SHP77 (cell line): ENCODE measurements around the gene PPP1R16B.

Experiments
- DNase-seq, 2 experiments: peaks; one replicate each; lab custom pipeline; 2025; lab: John Stamatoyannopoulos, UW

PPP1R16B gene

DNA sequence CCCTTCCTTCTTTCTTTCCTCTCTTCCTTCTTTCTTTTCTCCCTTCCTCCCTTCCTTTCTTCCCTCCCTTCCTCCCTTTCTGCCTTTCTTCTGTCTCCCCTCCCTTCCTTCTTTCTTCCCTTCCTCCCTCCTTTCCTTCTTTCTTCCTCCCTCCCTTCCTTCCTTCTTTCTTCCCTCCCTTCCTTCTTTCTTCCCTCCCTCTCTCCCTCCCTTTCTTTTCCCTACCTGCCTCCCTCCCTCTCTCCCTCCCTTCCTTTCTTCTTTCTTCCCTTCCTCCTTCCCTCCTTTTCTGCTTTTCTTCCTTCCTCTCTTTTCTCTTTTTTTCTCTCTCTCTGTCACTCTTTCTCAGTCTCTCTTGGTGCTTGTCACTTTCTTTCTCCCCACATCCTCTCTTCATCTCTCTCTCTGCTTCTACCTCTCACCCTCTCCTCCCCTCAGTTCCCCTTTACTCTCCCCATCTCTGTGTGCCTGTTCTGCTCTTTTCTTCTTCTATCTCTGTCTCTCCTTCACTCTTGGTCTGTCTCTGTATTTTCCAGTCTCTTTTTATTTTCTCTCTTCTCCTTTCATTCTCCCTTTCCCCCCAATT lies 90.6 kb downstream of the PPP1R16B start:
- DNase-seq = no peak

DNA sequence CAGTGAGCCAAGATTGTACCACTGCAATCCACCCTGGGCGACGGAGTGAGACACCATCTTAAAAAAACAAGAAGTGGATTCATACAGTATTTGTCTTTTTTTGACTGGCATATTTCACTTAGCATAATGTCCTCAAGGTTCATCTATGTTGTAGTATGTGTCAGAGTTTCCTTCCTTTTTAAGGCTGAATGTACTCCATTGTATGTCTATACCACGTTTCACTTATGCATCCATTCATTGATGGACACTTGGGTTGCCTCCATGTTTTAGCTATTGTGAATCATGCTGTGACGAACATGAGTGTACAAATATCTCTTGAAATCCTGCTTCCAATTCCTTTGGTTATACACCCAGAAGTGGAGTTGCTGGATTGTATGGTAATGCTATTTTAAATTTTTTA lies 91.8 kb downstream of the PPP1R16B start:
- no peak for DNase-seq

DNA sequence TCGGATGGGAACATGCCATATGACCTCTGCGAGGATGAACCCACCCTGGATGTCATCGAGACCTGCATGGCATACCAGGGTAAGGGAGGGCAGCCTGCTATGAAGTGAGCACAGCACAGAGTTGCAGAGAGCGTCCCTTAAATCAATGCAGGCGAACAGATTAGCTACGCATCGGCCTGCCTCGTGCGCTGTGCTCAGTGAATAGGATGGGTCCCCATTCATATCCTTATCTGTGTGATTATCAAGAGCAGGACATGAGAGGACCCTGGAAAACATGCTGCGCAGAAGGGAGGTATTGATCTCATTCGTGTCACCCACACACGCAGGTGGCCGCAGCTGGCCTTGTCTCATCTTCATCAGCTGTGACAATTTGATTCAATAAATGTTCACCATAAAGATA lies 95.1 kb downstream of the PPP1R16B start:
- DNase-seq = no peak

DNA sequence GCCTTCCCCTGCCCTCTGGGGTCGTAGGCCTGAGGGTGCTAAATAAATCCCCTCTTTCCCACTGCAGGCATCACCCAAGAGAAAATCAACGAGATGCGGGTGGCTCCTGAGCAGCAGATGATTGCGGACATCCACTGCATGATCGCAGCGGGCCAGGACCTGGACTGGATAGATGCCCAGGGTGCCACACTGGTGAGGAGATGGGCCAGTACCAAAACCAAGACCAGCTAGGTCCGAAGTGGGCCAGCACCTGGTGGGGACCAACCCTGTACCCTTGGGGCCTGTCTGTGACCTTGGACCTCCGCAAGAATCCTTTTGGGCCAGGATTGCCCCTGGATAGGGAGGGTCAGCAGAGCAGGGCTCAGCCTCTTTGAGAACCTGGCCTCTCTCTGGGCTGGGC lies 97.1 kb downstream of the PPP1R16B start:
- DNase-seq = no peak

DNA sequence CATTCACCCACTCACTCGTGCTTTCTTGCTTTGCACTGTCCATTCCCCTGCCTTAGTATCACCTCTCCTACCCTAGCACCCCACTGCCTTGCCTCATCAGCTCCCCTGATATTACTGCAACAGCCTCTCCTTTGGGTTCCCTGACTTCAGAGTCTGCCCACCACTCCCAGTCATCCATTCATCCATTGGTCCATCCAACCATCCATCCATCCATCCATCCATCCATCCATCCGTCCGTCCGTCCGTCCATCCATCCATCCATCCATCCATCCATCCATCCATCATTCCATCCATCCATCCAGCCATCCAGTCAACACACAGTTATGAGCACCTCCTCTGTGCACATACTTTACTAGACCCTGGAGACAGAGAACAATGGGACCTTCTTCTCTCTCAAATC lies 97.8 kb downstream of the PPP1R16B start:
- no peak for DNase-seq

- DNase-seq = no peak
Measured at GRCh38 chr20:38905375-38905774, 99.9 kb downstream of the PPP1R16B start.

DNA sequence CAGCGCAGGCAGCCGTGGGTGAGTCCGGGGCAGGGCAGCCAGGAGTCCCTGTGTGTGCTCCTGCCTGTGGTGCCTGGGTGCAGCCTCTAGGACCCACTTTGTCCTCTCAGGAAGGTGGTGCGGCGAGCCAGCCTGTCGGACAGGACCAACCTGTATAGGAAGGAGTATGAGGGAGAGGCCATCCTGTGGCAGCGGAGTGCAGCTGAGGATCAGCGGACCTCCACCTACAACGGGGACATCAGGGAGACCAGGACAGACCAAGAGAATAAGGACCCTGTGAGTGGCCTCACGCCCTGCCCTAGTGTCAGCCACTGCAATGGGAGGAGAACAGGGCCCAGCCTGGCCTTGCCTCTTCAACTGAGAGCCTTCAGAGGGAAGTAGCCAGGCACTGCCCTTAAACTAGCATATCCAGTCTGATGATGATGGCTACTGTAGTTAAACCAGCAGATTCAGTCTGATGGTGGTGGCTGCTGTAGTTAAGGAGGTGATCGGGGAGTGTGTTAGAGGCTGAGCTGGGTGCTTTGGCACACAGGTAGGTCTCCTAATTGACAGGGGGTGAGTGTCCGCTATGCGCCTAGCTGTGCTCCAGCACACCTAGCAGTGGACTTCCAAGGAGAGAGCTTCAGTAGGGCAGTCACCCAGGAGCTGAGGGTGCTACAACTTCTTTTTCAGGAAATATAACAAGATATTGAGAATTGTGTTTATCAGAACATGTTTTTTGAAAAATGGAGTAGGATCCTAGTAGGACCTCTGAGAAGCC lies 102.6 kb downstream of the PPP1R16B start:
- DNase-seq = no peak

- DNase-seq = no peak
Measured at GRCh38 chr20:38915355-38915754, 109.9 kb downstream of the PPP1R16B start.

DNA sequence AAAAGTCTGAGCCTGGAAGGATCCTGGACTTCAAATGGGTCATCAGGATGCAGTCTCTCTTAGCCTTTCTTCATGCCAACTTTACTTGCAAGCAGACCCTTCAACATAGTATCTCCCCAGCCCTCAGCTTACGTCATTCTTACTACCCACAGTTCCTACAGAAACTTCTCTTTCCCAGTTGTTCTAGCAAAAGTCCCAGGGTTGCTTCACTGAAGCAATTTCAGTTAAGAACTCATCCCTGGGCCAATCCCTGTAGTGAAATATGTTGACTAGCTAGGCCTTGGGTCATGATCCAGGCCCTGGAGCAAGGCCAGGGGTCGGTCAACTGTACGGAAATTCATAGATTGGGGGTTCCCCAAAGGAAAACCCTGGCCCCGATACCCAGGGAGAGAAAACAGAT lies 112.2 kb downstream of the PPP1R16B start:
- DNase-seq = no peak

- DNase-seq = no peak
Measured at GRCh38 chr20:38918172-38918571, 112.7 kb downstream of the PPP1R16B start.

DNA sequence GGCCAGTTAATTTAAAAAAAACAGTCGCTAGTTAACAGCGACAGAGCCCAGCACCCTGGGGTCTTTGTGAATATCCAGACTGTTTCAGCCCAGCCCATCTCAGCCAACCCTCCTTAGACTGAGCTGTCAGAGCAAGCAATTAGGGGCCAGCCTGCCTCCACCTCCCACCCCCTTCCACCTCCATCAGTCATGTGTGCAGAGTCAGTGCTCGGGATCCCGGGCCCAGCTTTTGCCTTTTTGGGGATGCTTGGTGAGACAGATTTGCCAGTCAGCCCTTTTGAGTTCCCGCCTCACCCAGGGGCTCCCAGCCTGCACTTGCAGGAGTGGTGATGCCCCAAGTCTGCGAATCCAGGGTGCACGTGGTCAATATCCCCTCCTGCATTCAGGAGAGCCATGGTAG lies 114.2 kb downstream of the PPP1R16B start:
- no peak for DNase-seq

DNA sequence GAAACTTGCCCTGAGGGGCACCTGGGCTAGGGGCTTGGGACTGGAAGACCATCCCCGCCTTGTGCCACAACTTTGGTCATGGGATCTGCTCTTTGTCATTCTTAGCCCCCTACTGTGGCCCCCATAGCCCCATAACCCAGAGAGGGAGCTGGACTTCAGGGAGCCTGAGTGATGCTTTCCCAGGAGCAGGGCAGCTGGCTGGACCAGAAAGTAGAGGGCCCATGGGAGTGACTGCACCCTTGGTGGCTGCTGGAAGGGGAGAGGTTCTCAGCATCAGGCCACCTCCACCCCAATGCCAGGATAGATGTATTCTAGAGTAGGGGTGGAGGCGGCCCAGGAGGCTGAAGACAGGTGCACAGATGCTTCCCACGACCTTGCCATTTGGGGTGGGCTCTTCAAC lies 114.9 kb downstream of the PPP1R16B start:
- no peak for DNase-seq

GRCh38 chr20:38920851-38921250 lies 115.4 kb downstream of the PPP1R16B start:
- no peak for DNase-seq

- DNase-seq = no peak
Measured at GRCh38 chr20:38924718-38925117, 119.2 kb downstream of the PPP1R16B start.

DNA sequence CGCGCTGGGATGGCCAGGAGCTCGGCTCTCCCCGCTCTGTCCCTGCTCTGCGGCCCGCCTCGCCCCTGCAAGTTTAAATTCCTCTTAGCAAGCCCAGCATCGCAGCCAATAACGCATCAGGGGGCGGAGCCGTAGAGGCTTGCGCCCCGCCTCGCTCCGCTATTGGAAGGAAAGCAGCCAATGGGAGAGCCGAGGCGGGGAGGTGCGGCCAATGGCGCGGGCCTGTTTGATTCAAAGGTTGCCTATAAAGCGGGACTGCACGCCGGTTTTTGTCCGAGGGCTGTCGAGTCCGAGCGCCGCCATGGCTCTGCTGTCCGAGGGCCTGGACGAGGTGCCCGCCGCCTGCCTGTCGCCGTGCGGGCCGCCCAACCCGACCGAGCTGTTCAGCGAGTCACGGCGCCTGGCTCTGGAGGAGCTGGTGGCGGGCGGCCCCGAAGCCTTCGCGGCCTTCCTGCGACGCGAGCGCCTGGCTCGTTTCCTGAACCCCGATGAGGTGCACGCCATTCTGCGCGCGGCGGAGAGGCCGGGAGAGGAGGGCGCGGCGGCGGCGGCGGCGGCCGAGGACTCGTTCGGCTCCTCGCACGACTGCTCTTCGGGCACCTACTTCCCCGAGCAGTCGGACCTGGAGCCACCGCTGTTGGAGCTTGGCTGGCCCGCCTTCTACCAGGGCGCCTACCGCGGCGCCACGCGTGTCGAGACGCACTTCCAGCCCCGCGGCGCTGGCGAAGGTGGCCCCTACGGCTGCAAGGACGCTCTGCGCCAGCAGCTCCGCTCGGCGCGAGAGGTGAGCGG lies 120.8 kb downstream of the PPP1R16B start, which contains the start of gene FAM83D:
FAM83D (plus strand) TSS at position 276 of the 792 bp plus-strand sequence; CDS start at position 302, 26 bp downstream.
- peak; percentile 93 to 98 for DNase-seq

DNA sequence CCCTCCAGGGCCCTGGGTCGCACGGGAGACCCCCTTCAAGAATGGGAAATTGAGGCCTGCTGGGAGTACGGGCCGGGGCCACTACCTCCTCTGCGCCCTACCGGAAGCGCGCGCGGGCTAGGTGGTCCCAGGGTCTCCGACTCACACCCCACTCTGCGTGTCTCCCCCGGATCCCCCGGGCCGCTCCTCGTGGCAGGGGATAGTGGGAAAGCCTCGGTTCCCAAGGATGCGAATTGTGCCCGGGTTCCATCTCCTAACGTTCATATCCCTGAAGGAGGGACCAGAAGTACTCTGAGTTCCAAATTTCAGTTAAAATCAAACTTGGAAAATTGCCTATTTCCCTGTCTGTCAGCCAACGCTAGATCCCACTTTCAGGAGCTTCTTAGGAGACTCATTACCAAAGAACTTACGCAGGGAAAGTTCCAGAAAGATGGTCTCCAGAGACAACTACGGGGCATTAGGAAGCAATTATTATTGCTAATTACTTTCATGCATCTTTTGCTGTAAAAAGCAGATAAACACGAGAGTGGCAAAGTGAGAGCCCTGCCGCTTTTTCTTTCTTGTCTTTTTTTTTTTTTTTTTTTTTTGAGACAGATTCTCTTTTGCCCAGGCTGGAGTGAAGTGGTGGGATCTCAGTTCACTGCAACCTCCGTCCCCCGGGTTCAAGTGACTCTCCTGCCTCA lies 121.6 kb downstream of the PPP1R16B start:
- DNase-seq = no peak

DNA sequence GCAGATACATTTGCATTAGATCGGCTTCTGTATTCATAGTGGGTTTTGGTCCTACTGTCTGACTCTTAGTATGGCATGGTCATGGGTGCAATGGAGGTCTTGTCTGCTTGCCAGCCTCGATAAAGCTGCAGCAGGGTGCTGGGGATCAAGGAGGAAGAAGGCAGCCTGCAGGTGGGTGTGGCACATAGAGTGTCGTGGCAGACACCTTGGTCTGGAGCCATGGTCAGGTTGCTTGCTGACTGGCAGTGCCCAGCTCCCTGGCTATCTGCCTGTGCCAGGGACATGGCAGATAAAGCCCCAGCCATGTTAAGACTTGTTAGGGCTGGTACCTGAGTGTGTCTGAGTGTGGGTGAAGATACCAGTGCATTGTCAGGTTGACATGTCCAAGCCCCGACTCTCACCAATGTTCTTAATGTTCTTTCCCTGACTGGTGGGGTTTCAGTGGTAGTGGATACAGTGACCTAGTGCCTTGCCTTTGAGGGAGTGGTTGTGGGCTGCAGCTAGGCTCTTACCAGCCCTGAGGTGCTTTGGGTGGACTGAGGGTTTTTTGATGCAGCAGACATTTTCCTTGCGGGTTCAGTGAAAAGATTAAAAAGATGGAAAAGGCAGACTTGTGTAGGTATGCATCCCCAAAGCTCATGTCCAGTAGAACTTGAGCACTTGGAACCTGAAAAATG lies 122.5 kb downstream of the PPP1R16B start:
- no peak for DNase-seq

- no peak for DNase-seq
Measured at GRCh38 chr20:38930242-38930569, 124.7 kb downstream of the PPP1R16B start.

DNA sequence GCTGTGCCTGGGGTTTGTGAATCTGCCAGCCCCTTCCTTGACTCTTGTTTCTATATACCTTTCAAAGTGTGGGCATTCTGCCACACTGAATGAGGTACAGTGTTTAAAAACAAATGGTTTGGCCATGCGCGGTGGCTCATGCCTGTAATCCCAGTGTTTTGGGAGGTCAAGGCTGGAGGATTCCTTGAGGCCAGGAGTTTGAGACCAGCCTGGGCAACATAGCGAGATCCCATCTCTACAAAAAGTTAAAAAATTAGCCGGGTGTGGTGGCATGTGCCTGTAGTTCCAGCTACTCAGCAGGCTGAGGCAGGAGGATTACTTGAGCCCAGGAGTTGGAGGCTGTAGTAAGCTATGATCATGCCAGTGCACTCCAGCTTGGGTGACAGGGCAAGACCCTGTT lies 126.5 kb downstream of the PPP1R16B start:
- DNase-seq = no peak

DNA sequence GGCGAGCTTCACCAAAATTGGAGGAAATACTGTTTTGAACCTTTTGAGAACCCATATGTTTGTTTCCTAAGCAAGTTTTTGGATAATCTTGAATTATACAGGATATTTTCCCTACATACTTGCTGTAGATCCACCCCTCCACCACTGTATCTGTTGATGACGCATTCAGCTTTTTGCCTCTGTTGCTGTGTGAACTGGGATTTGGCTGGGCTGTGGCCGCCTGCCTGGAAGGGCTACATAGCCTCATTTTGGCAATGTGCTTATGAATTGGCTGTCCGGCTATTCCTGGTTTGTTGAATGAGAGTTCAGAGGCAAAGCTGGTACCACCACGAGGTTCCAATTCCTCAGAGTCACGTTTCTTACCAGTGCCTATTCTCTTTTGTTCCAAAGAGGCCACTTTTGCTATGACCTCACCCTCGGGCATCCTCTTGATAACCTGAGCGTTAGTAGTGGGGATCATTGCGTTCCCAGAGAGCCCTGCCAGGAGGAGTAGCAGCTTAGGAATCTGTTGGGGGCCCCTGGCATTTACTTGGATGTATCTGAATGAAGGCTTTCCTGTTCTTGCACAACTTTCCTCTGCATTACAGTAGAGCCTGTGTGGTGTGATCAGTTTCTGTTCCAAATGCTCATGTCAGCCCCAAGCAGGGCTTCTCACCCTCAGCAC lies 127.1 kb downstream of the PPP1R16B start:
- DNase-seq = no peak

DNA sequence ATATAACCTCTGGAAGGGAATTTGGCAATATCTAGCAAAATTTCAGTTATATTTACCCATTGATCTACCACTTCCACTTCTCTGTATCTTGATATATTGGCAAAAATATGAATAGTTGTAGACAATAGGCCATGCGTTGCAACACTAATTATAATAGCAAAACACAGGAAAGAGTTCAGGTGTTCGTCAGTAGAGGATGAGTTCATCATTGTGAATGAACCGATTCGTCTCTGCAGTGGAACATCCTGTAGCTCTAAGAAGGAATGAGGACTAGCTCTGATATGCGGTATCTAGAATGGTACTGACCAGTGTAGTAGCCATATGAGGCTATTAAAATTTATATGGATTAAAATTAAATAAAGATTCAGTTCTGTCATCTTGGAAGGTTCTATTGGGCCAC lies 129.0 kb downstream of the PPP1R16B start:
- no peak for DNase-seq
